T-cell (primary cell): ENCODE results near the gene GABRR3. TPM values are rescaled to one million over a fixed set of nuclear protein-coding genes. Genes with fewer than 3 reads are reported as not detected.

Experiments used
- ATAC-seq, 4 experiments: fragments of 200-7000 bp in 3 of 4; fragments of 150-1000 bp in 1 of 4; cut with Tn5 transposase; replicated peaks in 1 of 4; 1 replicate in 3 of 4; 2 replicates in 1 of 4; pipeline ENCODE4 v1.10.0; 2021; ENCODE audit warnings: moderate library complexity in 3 of 4, mild to moderate bottlenecking in 2 of 4, moderate number of reproducible peaks in 1 of 4
- CTCF ChIA-PET, 2 donors: fragments of 300-600 bp; sonication (Branson Sonifier 250); formaldehyde crosslinking; loops; one replicate each; lab custom pipeline; 2022; ENCODE audit warnings: antibody characterized with exemption in 2 of 2; lab: Charles Lee
- POLR2A ChIA-PET, 2 donors: fragments of 300-600 bp; sonication (Branson Sonifier 250); formaldehyde crosslinking; loops; one replicate each; lab custom pipeline; 2022; ENCODE audit warnings: antibody characterized with exemption in 2 of 2; lab: Charles Lee
- DNase-seq, 35 experiments: peaks; one replicate each; pipeline versions ENCODE4 v3.0.0 to v3.0.0-alpha.2; 2013 to 2023
- H3K27ac ChIP-seq: one replicate; pipeline ENCODE4 v1.5.1; 2013; ENCODE audit warnings: low read length
- H3K27me3 ChIP-seq, 2 experiments: replicated peaks in 1 of 2; 1 replicate in 1 of 2; 2 replicates in 1 of 2; pipeline versions ENCODE4 v1.6.1 to v1.7.0; 2013; ENCODE audit warnings: low read length in 1 of 2, mixed read lengths in 1 of 2; ENCODE audit not compliant: control insufficient read depth in 2 of 2, insufficient read depth in 2 of 2; ENCODE audit errors: extremely low read depth in 1 of 2
- H3K36me3 ChIP-seq, 2 donors: 1 replicate in 1 of 2; 2 replicates in 1 of 2; pipeline versions ENCODE4 v1.6.1 to v1.7.0; 2013; ENCODE audit warnings: low read length in 1 of 2; ENCODE audit not compliant: control insufficient read depth in 2 of 2, insufficient read depth in 1 of 2; ENCODE audit errors: extremely low read depth in 1 of 2
- H3K4me1 ChIP-seq, 2 experiments: 1 replicate in 1 of 2; 2 replicates in 1 of 2; pipeline versions ENCODE4 v1.6.1 to v1.7.0; 2013; ENCODE audit warnings: low read length in 2 of 2, mixed read lengths in 1 of 2; ENCODE audit not compliant: insufficient read depth in 2 of 2, control insufficient read depth in 1 of 2; ENCODE audit errors: extremely low read depth in 1 of 2
- H3K4me3 ChIP-seq, 2 donors: 1 replicate in 1 of 2; 2 replicates in 1 of 2; pipeline versions ENCODE4 v1.5.1 to v1.7.0; 2013; ENCODE audit warnings: mild to moderate bottlenecking in 2 of 2, low read length in 1 of 2, moderate library complexity in 1 of 2; ENCODE audit not compliant: control insufficient read depth in 1 of 2; ENCODE audit errors: extremely low read depth in 1 of 2
- H3K9me3 ChIP-seq: 2 replicates; pipeline ENCODE4 v1.7.0; 2013
- H3K27ac Mint-ChIP-seq, 2 donors: one replicate each; pipeline ENCODE4 v1.8.0; 2020 to 2021; ENCODE audit warnings: mild to moderate bottlenecking in 2 of 2, mixed read lengths in 2 of 2
- H3K27me3 Mint-ChIP-seq, 2 donors: one replicate each; pipeline ENCODE4 v1.8.0; 2021 to 2022; ENCODE audit warnings: mixed read lengths in 2 of 2
- H3K36me3 Mint-ChIP-seq: one replicate; pipeline ENCODE4 v1.8.0; 2021; ENCODE audit warnings: mixed read lengths
- H3K4me1 Mint-ChIP-seq, 3 donors: one replicate each; pipeline ENCODE4 v1.8.0; 2020 to 2022; ENCODE audit warnings: mixed read lengths in 3 of 3, mild to moderate bottlenecking in 1 of 3
- H3K4me3 Mint-ChIP-seq, 3 donors: one replicate each; pipeline ENCODE4 v1.8.0; 2020 to 2022; ENCODE audit warnings: mild to moderate bottlenecking in 3 of 3, mixed read lengths in 3 of 3, moderate library complexity in 3 of 3
- H3K9me3 Mint-ChIP-seq, 3 donors: one replicate each; pipeline ENCODE4 v1.8.0; 2020 to 2022; ENCODE audit warnings: mixed read lengths in 3 of 3
- WGBS: methylation state at CpG from one replicate; pipeline ENCODE4 v1.1.5; 2013; ENCODE audit warnings: missing lambda C conversion rate; ENCODE audit not compliant: insufficient coverage; 5-methylcytosine and 5-hydroxymethylcytosine counted together
- total RNA-seq, 35 experiments: library from RNA in 6 of 35; stranded (reverse) in 6 of 35; fragments of 120-200 nt in 1 of 35; gene quantifications; one replicate each; pipeline versions ENCODE4 v1.2.1 to v1.2.4 and lab custom pipeline; 2013 to 2026

Gene GABRR3
- total RNA-seq, 5 donors from 2014 or later (not counting 1 experiment from before 2014, with no cell fraction given): not detected

GRCh38 chr3:97948351-97949109, 86.6 kb downstream of the GABRR3 start:
- Mint-ChIP-seq H3K36me3 (peaks cover 67% of the 10 kb centered on the region), H3K9me3 (no peaks in the 10 kb centered on the region), H3K27ac (peak overlapping the region; percentile 0 to 5), H3K27me3 (no peaks in the 10 kb centered on the region), H3K4me1 (no peaks in the 10 kb centered on the region), H3K4me3 (no peak overlapping the region)
- ChIA-PET POLR2A (no interaction called here), CTCF (interaction anchor here in 1 of 2 donors (0.7 kb wide), 1 partner anchor 74 kb away, joined by 3 read pairs; no protein-coding TSS in a partner anchor)
- 100% methylated on average over 3 of the region's 5 CpGs for WGBS
- no peak overlapping the region for H3K27ac ChIP-seq
- no peaks in the 10 kb centered on the region for H3K9me3 ChIP-seq
- H3K27me3 ChIP-seq: no peaks in the 10 kb centered on the region
- H3K4me1 ChIP-seq: no peaks in the 10 kb centered on the region
- H3K4me3 ChIP-seq: no peak overlapping the region
- H3K36me3 ChIP-seq: peaks cover 11 to 81% of the 10 kb centered on the region in 2 donors
- DNase-seq (no peak), ATAC-seq (no peak)

DNA sequence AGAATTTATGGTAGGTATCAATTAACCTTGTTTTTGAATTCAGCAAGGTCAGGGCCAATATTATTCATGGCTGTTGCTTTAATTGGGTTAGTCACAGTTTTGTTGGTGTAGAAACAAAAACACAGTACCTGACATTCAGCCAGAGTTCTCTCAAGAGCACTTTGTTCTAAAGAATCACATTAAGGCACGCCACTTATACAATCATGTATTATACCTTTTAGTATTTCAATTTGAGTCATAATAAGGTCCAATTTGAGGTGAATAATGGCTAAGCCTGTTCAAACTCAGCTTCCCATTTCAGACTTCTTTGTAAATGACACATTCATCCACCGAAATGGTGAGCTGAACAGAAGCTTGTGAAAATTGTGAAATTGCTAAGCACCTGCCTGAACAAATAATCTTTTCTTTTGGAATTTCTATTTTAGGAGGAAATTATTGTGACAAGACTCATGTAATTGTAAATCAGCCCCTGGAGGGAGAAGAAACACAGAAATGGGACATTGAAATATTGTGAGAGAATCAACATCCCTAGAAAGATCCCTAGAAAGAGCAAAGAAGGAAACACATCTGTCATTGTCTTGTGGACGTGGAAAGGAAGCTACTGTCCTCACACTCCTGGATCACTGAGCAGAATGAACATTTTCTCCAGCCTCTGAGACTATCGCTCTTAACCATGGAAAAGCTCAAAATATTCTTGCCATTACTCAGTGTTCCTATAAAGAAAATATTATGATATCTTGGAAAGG, 92.1 kb downstream of the GABRR3 start:
- no peaks in the 10 kb centered on the region for H3K9me3 Mint-ChIP-seq
- H3K4me3 Mint-ChIP-seq: no peak overlapping the region
- H3K4me1 Mint-ChIP-seq: no peaks in the 10 kb centered on the region
- Histone ChIP-seq H3K4me1 (no peaks in the 10 kb centered on the region), H3K27me3 (no peaks in the 10 kb centered on the region), H3K4me3 (no peak overlapping the region), H3K27ac (no peak overlapping the region), H3K9me3 (no peaks in the 10 kb centered on the region), H3K36me3 (peaks cover 8 to 45% of the 10 kb centered on the region in 2 donors)
- H3K27ac Mint-ChIP-seq: peak overlapping the region; percentile 32 to 67
- peaks cover 30% of the 10 kb centered on the region for H3K36me3 Mint-ChIP-seq
- ATAC-seq (no peak), DNase-seq (no peak)
- no CpG with 5 or more reads among the region's 4 CpGs for WGBS
- ChIA-PET CTCF (interaction anchor here (1.2 to 1.6 kb wide), 3 partner anchors 10 to 151 kb away, joined by 3 to 5 read pairs (median 3); no protein-coding TSS in a partner anchor), POLR2A (interaction anchor here (0.5 to 0.6 kb wide), 2 partner anchors 80 to 104 kb away, joined by 3 to 5 read pairs; no protein-coding TSS in a partner anchor)
- no peaks in the 10 kb centered on the region for H3K27me3 Mint-ChIP-seq

- Mint-ChIP-seq H3K4me1 (peaks cover 0 to 6% (median 0%) of the 10 kb centered on the region in 3 donors), H3K27ac (peak overlapping the region in 1 of 2 donors; percentile 36), H3K36me3 (peaks cover 16% of the 10 kb centered on the region), H3K9me3 (no peaks in the 10 kb centered on the region), H3K27me3 (no peaks in the 10 kb centered on the region), H3K4me3 (no peak overlapping the region)
- WGBS: no CpG with 5 or more reads among the region's 1 CpG
- ATAC-seq (peak in 3 of 4 experiments; percentile 34 to 71 (median 54)), DNase-seq (peak in 10 of 35 experiments; percentile 1 to 48 (median 6))
- Histone ChIP-seq H3K27me3 (no peaks in the 10 kb centered on the region), H3K9me3 (no peaks in the 10 kb centered on the region), H3K27ac (no peak overlapping the region), H3K4me1 (no peaks in the 10 kb centered on the region), H3K36me3 (peaks cover 8 to 23% of the 10 kb centered on the region in 2 donors), H3K4me3 (no peak overlapping the region)
- ChIA-PET POLR2A (no interaction called here), CTCF (interaction anchor here (0.5 to 2.1 kb wide), 4 partner anchors 15 to 145 kb away, joined by 3 to 4 read pairs (median 4); partner anchors contain the start of gene CRYBG3 (in 1 of the 2))
Measured at GRCh38 chr3:97940034-97940433, 95.1 kb downstream of the GABRR3 start.

GRCh38 chr3:97939401-97939800, 95.7 kb downstream of the GABRR3 start:
- POLR2A ChIA-PET: no interaction called here
- Histone ChIP-seq H3K4me3 (no peak overlapping the region), H3K27ac (no peak overlapping the region), H3K9me3 (no peaks in the 10 kb centered on the region), H3K4me1 (no peaks in the 10 kb centered on the region), H3K36me3 (peaks cover 8 to 19% of the 10 kb centered on the region in 2 donors), H3K27me3 (no peaks in the 10 kb centered on the region)
- peaks cover 16% of the 10 kb centered on the region for H3K36me3 Mint-ChIP-seq
- no CpG with 5 or more reads among the region's 2 CpGs for WGBS
- no peak overlapping the region for H3K27ac Mint-ChIP-seq
- CTCF ChIA-PET: interaction anchor here in 1 of 2 donors (0.9 to 2.1 kb wide), 2 partner anchors 14 to 118 kb away, joined by 3 to 4 read pairs; partner anchors contain the start of gene CRYBG3
- peaks cover 0 to 6% (median 0%) of the 10 kb centered on the region in 3 donors for H3K4me1 Mint-ChIP-seq
- no peaks in the 10 kb centered on the region for H3K9me3 Mint-ChIP-seq
- ATAC-seq: no peak
- no peaks in the 10 kb centered on the region for H3K27me3 Mint-ChIP-seq
- no peak overlapping the region for H3K4me3 Mint-ChIP-seq
- no peak for DNase-seq

DNA sequence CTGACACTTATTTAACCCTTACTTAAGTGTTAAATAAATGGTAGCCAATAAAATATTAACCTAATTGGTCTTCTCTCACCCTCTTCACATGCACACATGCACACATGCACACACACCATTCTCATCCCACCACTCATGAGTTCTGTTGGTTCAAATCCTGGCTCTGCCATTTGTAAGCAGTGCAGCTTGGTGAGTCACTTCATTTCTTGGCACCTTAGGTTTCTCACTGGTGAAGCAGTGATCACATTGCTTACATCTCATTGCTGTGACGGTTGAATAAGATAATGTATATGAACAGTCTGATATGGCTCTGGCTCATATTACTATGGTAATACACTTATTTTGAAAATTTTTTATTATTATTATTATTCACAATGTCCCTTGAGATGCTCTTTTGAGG, 96.7 kb downstream of the GABRR3 start:
- Mint-ChIP-seq H3K4me3 (no peak overlapping the region), H3K27ac (no peak overlapping the region), H3K27me3 (no peaks in the 10 kb centered on the region), H3K4me1 (peaks cover 0 to 6% (median 0%) of the 10 kb centered on the region in 3 donors), H3K36me3 (peaks cover 14% of the 10 kb centered on the region), H3K9me3 (no peaks in the 10 kb centered on the region)
- CTCF ChIA-PET: interaction anchor here in 1 of 2 donors (2.1 kb wide), 1 partner anchor 13 kb away, joined by 4 read pairs; no protein-coding TSS in a partner anchor
- H3K9me3 ChIP-seq: no peaks in the 10 kb centered on the region
- H3K4me3 ChIP-seq: no peak overlapping the region
- no peak overlapping the region for H3K27ac ChIP-seq
- peak in 1 of 4 experiments; percentile 10 for ATAC-seq
- no peak for DNase-seq
- peaks cover 5 to 11% of the 10 kb centered on the region in 2 donors for H3K36me3 ChIP-seq
- H3K27me3 ChIP-seq: no peaks in the 10 kb centered on the region
- POLR2A ChIA-PET: no interaction called here
- WGBS: no CpG with 5 or more reads among the region's 1 CpG
- H3K4me1 ChIP-seq: no peaks in the 10 kb centered on the region

- ChIA-PET POLR2A (no interaction called here), CTCF (no interaction called here)
- H3K36me3 Mint-ChIP-seq: peaks cover 14% of the 10 kb centered on the region
- no peaks in the 10 kb centered on the region for H3K9me3 Mint-ChIP-seq
- no peak overlapping the region for H3K4me3 ChIP-seq
- no peaks in the 10 kb centered on the region for H3K27me3 Mint-ChIP-seq
- H3K4me3 Mint-ChIP-seq: no peak overlapping the region
- ATAC-seq (no peak), DNase-seq (no peak)
- no peaks in the 10 kb centered on the region for H3K36me3 ChIP-seq
- H3K4me1 Mint-ChIP-seq: peaks cover 0 to 6% (median 0%) of the 10 kb centered on the region in 3 donors
- no peaks in the 10 kb centered on the region for H3K4me1 ChIP-seq
- no peak overlapping the region for H3K27ac Mint-ChIP-seq
- H3K9me3 ChIP-seq: no peaks in the 10 kb centered on the region
- 81% methylated on average over 2 of the region's 2 CpGs for WGBS
- no peaks in the 10 kb centered on the region for H3K27me3 ChIP-seq
- no peak overlapping the region for H3K27ac ChIP-seq
Measured at GRCh38 chr3:97937205-97937604, 97.9 kb downstream of the GABRR3 start.
